ENCODE results near the gene ABI2. TPM values are rescaled to one million over a fixed set of nuclear protein-coding genes. Genes with fewer than 3 reads are reported as not detected.
A peak's percentile ranks its signal among the peaks of the same experiment; 100 is the strongest.
"Not testable (repeated sequence)": the region's sequence is repeated elsewhere in the genome, so short reads cannot be mapped to it uniquely, and the experiment has no call there.

Gene ABI2
- total RNA-seq, 1 experiment from 2014 or later, result 65.6 TPM

- TF ChIP-seq, protein P1, sequence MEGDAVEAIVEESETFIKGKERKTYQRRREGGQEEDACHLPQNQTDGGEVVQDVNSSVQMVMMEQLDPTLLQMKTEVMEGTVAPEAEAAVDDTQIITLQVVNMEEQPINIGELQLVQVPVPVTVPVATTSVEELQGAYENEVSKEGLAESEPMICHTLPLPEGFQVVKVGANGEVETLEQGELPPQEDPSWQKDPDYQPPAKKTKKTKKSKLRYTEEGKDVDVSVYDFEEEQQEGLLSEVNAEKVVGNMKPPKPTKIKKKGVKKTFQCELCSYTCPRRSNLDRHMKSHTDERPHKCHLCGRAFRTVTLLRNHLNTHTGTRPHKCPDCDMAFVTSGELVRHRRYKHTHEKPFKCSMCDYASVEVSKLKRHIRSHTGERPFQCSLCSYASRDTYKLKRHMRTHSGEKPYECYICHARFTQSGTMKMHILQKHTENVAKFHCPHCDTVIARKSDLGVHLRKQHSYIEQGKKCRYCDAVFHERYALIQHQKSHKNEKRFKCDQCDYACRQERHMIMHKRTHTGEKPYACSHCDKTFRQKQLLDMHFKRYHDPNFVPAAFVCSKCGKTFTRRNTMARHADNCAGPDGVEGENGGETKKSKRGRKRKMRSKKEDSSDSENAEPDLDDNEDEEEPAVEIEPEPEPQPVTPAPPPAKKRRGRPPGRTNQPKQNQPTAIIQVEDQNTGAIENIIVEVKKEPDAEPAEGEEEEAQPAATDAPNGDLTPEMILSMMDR (IDR thresholded peaks at IDR 0.05; ENCODE audit: unreplicated experiment), result no peak
- intact Hi-C loops (cut with micrococcal nuclease), result no loop called here
- H3K4me3 Mint-ChIP-seq (ENCODE audit: unreplicated experiment), result no peak overlapping the region
- ChIA-PET CTCF (interaction anchor here (0.5 kb wide), 1 partner anchor 548 kb away, joined by 3 read pairs; no protein-coding TSS in a partner anchor), POLR2A (interaction anchor here (0.7 to 0.8 kb wide), 2 partner anchors 24 to 117 kb away, joined by 3 read pairs; no protein-coding TSS in a partner anchor)
- no peaks in the 10 kb centered on the region for H3K27me3 Mint-ChIP-seq (ENCODE audit: insufficient read depth, unreplicated experiment)
- DNase-seq (ENCODE audit: unreplicated experiment), result no peak
- peaks cover 7% of the 10 kb centered on the region for H3K36me3 Mint-ChIP-seq (ENCODE audit: insufficient read depth, unreplicated experiment)
- H3K27ac Mint-ChIP-seq (ENCODE audit: low read depth, unreplicated experiment), result no peak overlapping the region
- H3K4me1 Mint-ChIP-seq (ENCODE audit: insufficient read depth, unreplicated experiment), result peaks cover 6% of the 10 kb centered on the region
- no peaks in the 10 kb centered on the region for H3K9me3 Mint-ChIP-seq (ENCODE audit: unreplicated experiment)
- BruUV-seq (replicated peaks), result no TSS peak
These were observed 33.7 kb downstream of the ABI2 start for GRCh38 chr2:203361922-203362321.

GRCh38 chr2:203366639-203367466 lies 38.7 kb downstream of the ABI2 start:
- Mint-ChIP-seq H3K27me3 (ENCODE audit: insufficient read depth, unreplicated experiment) (no peaks in the 10 kb centered on the region), H3K9me3 (ENCODE audit: unreplicated experiment) (no peaks in the 10 kb centered on the region), H3K36me3 (ENCODE audit: insufficient read depth, unreplicated experiment) (peaks cover 20% of the 10 kb centered on the region), H3K27ac (ENCODE audit: low read depth, unreplicated experiment) (no peak overlapping the region), H3K4me3 (ENCODE audit: unreplicated experiment) (no peak overlapping the region), H3K4me1 (ENCODE audit: insufficient read depth, unreplicated experiment) (no peaks in the 10 kb centered on the region)
- ChIA-PET CTCF (no interaction called here), POLR2A (interaction anchor here (0.7 kb wide), 1 partner anchor 22 kb away, joined by 3 read pairs; no protein-coding TSS in a partner anchor)
- no TSS peak for BruUV-seq (replicated peaks)
- intact Hi-C loops (cut with micrococcal nuclease), result no loop called here
- no peak for DNase-seq (ENCODE audit: unreplicated experiment)
- TF ChIP-seq, protein P1 (IDR thresholded peaks at IDR 0.05; ENCODE audit: unreplicated experiment), result no peak

DNA sequence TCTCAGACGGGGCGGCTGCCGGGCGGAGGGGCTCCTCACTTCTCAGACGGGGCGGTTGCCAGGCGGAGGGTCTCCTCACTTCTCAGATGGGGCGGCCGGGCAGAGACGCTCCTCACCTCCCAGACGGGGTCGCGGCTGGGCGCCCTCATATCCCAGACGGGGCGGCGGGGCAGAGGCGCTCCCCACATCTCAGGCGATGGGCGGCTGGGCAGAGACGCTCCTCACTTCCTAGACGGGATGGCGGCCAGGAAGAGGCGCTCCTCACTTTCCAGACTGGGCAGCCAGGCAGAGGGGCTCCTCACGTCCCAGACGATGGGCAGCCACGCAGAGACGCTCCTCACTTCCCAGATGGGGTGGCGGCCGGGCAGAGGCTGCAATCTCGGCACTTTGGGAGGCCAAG lies 44.5 kb downstream of the ABI2 start:
- intact Hi-C loops (cut with micrococcal nuclease); DNase-seq (ENCODE audit: unreplicated experiment); H3K27ac Mint-ChIP-seq (ENCODE audit: low read depth, unreplicated experiment); H3K4me1 Mint-ChIP-seq (ENCODE audit: insufficient read depth, unreplicated experiment); BruUV-seq (replicated peaks); POLR2A ChIA-PET; H3K9me3 Mint-ChIP-seq (ENCODE audit: unreplicated experiment); CTCF ChIA-PET; H3K4me3 Mint-ChIP-seq (ENCODE audit: unreplicated experiment); H3K27me3 Mint-ChIP-seq (ENCODE audit: insufficient read depth, unreplicated experiment): not testable (repeated sequence)
- peaks cover 23% of the 10 kb centered on the region for H3K36me3 Mint-ChIP-seq (ENCODE audit: insufficient read depth, unreplicated experiment)

DNA sequence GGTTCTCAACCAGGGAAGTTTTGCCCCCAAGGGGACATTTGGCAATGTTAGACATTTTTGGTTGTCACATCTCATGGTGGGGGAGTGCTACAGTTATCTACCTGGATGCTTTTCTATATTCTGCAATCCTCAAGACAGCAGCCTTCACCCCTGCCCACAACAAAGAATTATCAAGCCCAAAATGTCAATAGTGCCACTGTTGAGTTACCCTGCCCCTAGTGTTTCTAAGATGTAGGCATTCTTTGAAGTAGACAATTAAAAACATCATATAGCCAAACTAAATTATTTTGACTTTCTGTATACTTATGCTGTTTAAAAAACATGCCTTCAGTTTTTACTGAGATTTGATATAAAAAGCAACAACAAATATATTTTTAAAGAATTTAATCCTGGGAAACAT lies 48.0 kb downstream of the ABI2 start:
- Mint-ChIP-seq H3K36me3 (ENCODE audit: insufficient read depth, unreplicated experiment) (peaks cover 6% of the 10 kb centered on the region), H3K4me3 (ENCODE audit: unreplicated experiment) (no peak overlapping the region), H3K27ac (ENCODE audit: low read depth, unreplicated experiment) (no peak overlapping the region), H3K4me1 (ENCODE audit: insufficient read depth, unreplicated experiment) (no peaks in the 10 kb centered on the region), H3K27me3 (ENCODE audit: insufficient read depth, unreplicated experiment) (no peaks in the 10 kb centered on the region), H3K9me3 (ENCODE audit: unreplicated experiment) (no peaks in the 10 kb centered on the region)
- TF ChIP-seq, protein P1 (IDR thresholded peaks at IDR 0.05; ENCODE audit: unreplicated experiment), result peak; percentile 9
- intact Hi-C loops (cut with micrococcal nuclease), result no loop called here
- CTCF ChIA-PET, result interaction anchor here (0.6 kb wide), 1 partner anchor 110 kb away, joined by 3 read pairs; no protein-coding TSS in a partner anchor
- POLR2A ChIA-PET, result no interaction called here
- no TSS peak for BruUV-seq (replicated peaks)
- DNase-seq (ENCODE audit: unreplicated experiment), result no peak
